NCI-H2196 (cell line): Measurements from ENCODE around the gene SETD9.

ENCODE experiments used
- DNase-seq: peaks from one replicate; lab custom pipeline; 2025; ENCODE audit not compliant: unreplicated experiment; lab: John Stamatoyannopoulos, UW

Gene SETD9, protein sequence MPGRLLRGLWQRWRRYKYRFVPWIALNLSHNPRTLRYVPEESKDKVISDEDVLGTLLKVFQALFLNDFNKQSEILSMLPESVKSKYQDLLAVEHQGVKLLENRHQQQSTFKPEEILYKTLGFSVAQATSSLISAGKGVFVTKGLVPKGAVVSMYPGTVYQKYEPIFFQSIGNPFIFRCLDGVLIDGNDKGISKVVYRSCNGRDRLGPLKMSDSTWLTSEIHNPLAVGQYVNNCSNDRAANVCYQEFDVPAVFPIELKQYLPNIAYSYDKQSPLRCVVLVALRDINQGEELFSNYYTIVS

DNA sequence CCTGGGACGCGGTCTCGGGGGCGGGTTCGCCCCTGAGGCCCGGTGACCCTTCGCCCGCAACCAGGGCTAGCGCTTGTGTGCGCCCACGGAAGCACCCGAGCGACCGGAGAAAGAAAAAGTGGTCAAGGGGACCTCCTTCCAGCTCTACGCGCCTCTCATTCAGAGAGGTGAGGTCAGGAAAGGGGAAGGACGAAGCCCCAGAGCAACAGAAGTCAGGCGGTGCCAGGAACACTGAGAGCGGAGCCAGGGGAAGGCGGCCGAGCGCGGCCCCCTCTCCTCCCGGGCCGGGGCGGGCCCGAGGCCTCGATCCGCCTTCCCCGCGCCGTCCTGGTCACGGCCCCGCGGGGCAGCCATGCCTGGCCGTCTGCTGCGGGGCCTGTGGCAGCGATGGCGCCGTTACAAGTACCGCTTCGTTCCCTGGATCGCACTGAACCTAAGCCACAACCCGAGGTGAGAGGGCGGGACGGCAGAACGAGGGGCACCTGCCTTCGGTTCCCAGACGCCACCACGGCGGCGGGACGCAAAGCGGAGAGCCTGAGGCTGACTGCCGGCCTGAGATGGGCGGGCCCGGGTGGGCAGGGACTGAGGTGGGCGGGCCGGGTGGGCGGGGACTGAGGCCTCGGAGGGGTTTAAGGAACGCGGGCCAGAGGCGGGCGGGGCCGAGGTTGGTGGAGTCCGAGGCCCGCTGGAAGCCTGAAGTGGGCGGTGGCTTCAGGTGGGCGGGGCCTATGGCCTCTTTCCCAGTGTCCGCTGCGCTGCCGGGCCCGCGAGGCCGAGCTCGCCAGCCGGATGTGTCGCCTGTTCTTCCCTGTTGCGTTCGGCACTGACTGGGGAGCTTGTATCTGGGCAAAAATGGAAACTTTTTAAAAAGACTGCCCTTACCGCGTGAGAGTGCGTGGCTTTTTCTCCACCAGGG, at the start of gene SETD9:
Gene SETD9 (plus strand): TSS at position 303 of the 916 bp plus-strand sequence. CDS start 50 bp downstream, at position 353.
- peak; percentile 86 for DNase-seq

DNA sequence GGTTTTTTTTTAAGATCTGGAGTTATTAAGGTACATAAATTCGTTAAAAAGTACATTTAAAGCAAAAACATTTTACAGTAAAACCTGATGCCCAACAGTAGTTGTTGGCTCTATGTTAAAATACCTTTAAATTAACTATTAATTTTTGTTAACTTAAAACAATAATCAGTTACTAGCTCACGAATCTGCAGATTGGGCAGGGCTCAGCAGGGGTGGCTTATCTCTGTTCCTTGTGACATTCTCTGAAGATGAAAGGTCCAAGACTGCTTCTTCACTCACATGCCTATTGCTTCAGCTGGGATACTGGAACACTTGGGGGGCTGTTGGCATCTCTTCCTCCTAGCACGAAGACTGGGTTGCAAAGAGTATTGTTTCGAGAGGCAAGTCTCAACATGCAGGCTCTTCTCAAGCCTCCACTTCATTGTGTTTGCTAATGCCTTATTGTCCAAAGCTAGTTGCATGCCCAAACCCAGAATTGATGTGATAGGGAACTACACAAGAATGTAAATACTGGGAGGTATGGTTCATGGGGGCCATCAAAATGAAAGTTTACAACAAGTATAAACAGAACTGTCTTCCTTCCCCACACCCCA, 47.4 kb upstream of the SETD9 start:
- DNase-seq, result no peak

DNA sequence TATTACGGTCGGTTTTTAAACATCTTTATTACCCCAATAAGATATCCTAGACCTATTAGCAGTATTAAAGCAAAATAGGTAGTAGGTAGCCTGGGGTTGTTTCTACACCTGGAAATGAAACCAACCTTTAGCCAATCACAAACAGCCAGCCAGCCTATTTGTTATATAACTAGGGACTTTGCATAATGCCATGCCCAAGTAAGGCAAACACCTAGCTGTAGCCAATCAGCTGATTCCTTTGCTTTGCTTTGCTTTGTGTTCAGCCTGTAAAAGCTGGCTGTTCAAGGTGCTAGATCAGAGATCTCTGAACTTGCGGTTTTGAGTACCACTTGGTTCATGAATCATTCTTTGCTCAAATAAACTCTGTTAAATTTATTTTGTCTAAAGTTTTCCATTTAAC, 46.5 kb upstream of the SETD9 start:
- no peak for DNase-seq

DNA sequence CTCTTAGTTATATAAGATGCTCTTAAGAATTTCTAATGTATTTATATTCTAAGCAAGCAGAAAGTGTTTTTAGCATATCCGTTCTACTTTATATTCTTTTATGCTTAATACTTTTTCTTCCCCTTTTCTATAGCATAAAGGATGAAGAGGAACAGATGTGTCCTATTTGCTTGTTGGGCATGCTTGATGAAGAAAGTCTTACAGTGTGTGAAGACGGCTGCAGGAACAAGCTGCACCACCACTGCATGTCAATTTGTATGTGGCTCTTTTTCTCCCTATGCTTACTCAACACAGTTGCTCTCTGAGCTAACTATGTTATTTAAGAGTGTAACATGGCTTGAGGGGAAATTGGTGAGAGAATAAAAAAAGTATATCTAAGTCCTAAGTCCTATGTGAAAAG, 37.6 kb upstream of the SETD9 start:
- DNase-seq, result no peak

DNA sequence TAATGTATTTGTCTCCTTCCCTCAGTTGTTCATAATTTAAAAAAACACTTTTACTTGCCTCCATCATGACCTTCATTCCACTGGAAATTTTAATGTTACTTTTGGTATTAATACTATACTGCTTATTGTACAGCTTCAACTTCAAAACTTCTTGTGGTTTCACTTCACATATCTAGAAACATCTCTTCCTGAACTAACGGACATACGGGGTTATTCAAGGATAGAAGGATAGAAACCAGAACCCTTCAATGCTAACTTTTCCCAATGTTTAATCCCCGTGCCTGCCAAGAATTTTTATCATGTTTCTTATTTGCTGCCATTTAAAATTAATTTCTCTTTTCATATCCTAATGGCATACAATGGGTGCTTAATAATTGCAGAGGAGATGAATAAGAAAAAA, 36.3 kb upstream of the SETD9 start:
- DNase-seq, result no peak

GRCh38 chr5:56876327-56876726, 33.1 kb upstream of the SETD9 start:
- no peak for DNase-seq

DNA sequence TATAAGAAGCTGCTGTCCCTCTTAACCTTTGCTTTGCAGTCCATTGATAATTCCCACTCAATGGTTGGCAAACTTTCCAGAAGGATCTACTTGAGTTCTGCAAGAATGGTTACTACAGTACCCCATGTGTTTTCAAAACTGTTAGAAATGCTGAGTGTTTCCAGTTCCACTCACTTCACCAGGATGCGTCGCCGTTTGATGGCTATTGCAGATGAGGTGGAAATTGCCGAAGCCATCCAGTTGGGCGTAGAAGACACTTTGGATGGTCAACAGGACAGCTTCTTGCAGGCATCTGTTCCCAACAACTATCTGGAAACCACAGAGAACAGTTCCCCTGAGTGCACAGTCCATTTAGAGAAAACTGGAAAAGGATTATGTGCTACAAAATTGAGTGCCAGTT, 27.8 kb upstream of the SETD9 start:
- DNase-seq, result no peak

DNA sequence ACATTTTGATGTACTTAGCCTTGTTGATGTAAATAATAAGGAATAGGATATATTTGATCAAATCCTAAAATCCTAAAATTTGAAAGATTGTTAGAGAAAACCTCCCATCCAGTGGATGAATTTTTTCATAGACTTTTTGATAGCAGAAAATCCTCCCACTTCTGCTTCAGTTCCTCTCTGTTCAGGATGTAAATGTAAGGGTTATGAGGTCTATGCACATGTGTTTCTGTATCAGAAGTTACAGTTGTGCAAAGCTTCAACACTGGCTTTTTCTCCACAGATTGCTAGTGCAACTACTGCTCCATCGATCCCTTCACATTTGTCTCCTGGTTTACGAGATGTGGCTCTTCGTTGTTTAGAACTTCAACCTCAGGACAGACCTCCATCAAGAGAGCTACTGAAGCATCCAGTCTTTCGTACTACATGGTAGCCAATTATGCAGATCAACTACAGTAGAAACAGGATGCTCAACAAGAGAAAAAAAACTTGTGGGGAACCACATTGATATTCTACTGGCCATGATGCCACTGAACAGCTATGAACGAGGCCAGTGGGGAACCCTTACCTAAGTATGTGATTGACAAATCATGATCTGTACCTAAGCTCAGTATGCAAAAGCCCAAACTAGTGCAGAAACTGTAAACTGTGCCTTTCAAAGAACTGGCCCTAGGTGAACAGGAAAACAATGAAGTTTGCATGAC, 16.0 kb upstream of the SETD9 start:
- no peak for DNase-seq

DNA sequence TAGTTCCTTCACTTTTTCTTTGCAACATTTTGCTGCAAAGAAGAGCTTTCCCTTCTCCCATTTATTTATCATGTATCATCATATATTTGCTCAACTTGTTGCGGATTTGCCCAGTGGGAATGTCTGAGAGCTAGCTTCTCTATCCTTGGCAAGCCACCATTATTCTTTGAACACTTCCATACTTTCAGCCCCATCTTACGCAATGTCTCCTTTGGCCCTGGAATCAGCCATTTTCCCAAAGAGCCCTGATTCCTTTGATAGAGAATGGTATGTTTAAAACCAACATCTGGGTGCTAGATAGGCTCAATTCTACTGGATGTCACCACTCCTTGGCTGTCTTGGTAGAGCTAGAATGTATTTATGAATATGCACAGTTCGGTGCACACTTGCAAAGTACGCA, 12.6 kb upstream of the SETD9 start:
- no peak for DNase-seq

- no peak for DNase-seq
Measured at GRCh38 chr5:56898213-56898612, 11.2 kb upstream of the SETD9 start.

GRCh38 chr5:56900395-56900794, 9.0 kb upstream of the SETD9 start:
- DNase-seq, result no peak

DNA sequence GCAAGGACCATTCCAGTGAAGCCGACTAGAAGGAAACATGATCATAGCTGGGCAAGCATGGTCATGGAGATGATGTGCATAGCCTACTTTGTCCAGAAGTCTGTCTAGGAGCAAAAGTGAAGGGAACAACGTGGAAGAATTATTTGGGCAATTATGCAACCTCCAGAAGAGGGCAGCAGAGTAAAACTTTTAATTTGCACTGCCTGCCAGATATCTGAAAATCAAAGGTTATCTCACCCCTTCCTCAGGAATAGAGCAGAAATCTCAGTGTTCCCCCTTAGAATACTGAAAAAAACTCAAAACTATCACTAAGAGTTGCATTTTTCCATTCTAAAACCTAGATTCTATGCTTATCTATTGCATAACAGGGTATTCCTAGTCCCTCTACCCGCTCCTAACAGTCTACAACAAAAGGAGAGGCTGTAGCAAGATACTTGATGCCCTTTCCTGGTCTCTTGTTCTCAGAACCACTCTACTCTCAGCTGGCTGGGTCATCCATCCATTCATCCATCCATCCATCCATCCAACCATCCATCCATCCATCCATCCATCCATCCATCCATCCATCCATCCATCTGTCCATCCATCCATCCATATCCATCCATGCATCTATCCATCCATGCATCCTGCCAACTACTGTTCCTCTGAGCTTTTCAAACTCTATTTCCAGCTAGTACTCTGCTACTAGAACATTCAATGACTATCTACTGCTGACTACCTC, 8.4 kb upstream of the SETD9 start:
- DNase-seq, result peak; percentile 22

- peak; percentile 49 for DNase-seq
Measured at GRCh38 chr5:56908942-56909293, 478 bp upstream of the SETD9 start.

DNA sequence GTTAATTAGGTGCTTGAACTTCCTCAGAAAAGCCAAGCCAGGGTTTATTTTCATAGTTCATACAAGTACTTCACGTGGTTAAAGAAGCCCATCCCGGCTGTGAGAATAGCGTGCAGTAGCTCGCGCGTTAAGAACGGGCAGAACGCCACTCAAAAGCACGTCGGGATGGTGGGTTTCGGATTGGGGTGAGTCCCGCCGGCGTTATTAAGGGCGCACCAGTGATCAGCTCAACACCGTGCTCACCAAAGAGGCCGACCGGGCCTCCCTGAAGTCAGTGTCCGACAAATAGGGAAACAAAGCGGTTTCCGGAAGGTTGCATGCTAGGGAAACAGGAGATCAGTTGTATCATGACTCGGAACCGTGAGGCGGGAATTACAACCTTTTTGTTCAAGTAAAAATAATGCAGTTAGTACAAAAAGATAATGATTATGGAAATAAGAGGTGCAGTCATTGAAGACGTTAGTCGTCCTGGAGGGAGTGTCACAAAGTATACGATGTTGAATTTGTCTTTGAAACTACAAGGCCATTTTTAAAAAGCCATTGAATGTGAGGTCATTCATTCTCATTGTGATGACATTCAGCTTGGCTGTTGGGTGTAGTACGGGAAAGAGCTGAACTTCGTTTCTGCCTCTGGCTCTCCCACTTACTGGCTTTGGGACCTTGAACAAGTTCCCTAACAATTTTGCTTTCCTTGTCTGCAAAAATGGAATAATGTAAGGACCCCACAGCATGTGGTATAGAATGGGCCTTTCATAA, 992 bp downstream of the SETD9 start:
- DNase-seq, result peak; percentile 33

GRCh38 chr5:56913766-56914165, 4.4 kb downstream of the SETD9 start:
- no peak for DNase-seq

GRCh38 chr5:56914678-56915077, 5.3 kb downstream of the SETD9 start:
- DNase-seq, result no peak

DNA sequence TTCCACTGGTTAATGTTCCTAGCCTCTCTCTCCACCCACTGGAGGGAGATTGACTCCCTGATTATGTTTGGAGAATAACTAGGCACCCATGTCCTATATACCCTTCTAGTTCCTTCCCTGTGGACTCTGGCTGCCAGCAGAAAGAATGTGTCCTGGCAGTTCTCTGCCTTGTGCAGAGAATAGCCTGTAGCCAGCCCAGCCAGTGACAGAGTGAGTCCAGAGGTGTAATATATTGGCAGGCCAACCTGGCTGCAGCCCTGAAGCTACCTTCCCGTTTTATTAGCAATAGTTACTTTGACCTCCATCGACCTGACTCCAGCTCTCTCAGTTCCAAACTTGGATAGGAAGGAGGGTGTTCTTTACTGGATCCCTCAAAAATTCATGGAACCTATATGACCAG, 8.1 kb downstream of the SETD9 start:
- DNase-seq, result no peak

- DNase-seq, result no peak
Measured at GRCh38 chr5:56918054-56918453, 8.7 kb downstream of the SETD9 start.

- no peak for DNase-seq
Measured at GRCh38 chr5:56919942-56920662, 10.7 kb downstream of the SETD9 start.
